SU-DHL-6 (cell line): ENCODE data around the gene BAHCC1.

Experiments
- H2AFZ ChIP-seq: fragments of 200-600 bp; sonication (generic); 2 replicates; pipeline ENCODE4 v1.6.1; 2014; ENCODE audit warnings: low read depth, mild to moderate bottlenecking, moderate library complexity, mixed read lengths, antibody characterized with exemption, low read length; ENCODE audit not compliant: severe bottlenecking
- H3F3A ChIP-seq: fragments of 200-600 bp; shearing (Covaris generic); 2 replicates; pipeline ENCODE4 v1.6.0; 2016; ENCODE audit warnings: antibody characterized with exemption, mild to moderate bottlenecking; ENCODE audit not compliant: insufficient read depth
- H3K27ac ChIP-seq: fragments of 200-600 bp; sonication (generic); 2 replicates; pipeline ENCODE4 v1.5.1; 2016; ENCODE audit warnings: low read depth, mild to moderate bottlenecking, low read length, moderate library complexity, mixed read lengths
- H3K27me3 ChIP-seq: fragments of 200-600 bp; sonication (generic), shearing (Covaris generic); 2 replicates; pipeline ENCODE4 v1.6.0; 2014; ENCODE audit warnings: mild to moderate bottlenecking, low read length
- H3K36me3 ChIP-seq: fragments of 200-600 bp; sonication (generic); 2 replicates; pipeline ENCODE4 v1.6.1; 2014; ENCODE audit warnings: mild to moderate bottlenecking, low read length, mixed read lengths
- H3K4me2 ChIP-seq: fragments of 300-600, 200-600 bp; shearing (Covaris generic), sonication (generic); 2 replicates; pipeline ENCODE4 v1.6.0; 2014; ENCODE audit warnings: low read length, low read depth, mild to moderate bottlenecking; ENCODE audit not compliant: poor library complexity, severe bottlenecking
- H3K4me3 ChIP-seq: fragments of 200-600 bp; sonication (generic); 2 replicates; pipeline ENCODE4 v1.5.1; 2014; ENCODE audit warnings: antibody characterized with exemption, low read length, mild to moderate bottlenecking, mixed read lengths; ENCODE audit not compliant: insufficient read depth, poor library complexity, severe bottlenecking
- H3K79me2 ChIP-seq: fragments of 200-600 bp; sonication (generic); 2 replicates; pipeline ENCODE4 v1.6.1; 2014; ENCODE audit warnings: mild to moderate bottlenecking, low read length, moderate library complexity; ENCODE audit not compliant: insufficient read depth
- H3K9ac ChIP-seq: fragments of 200-600 bp; sonication (generic); 2 replicates; pipeline ENCODE4 v1.7.0; 2014; ENCODE audit warnings: mild to moderate bottlenecking, low read length
- H3K9me2 ChIP-seq: fragments of 200-600 bp; sonication (generic); replicated peaks from 2 replicates; pipeline ENCODE4 v1.6.1; 2014; ENCODE audit warnings: low read length; ENCODE audit not compliant: insufficient read depth
- H3K9me3 ChIP-seq: fragments of 200-600 bp; sonication (generic); 2 replicates; pipeline ENCODE4 v1.6.1; 2014; ENCODE audit warnings: low read length, mixed read lengths; ENCODE audit not compliant: insufficient read depth
- H4K20me1 ChIP-seq: fragments of 200-600 bp; sonication (generic); 2 replicates; pipeline ENCODE4 v1.6.1; 2014; ENCODE audit warnings: low read depth, mild to moderate bottlenecking, antibody characterized with exemption, low read length, moderate library complexity, mixed read lengths
- EZH2phosphoT487 ChIP-seq: fragments of 200-600 bp; sonication (generic), shearing (Covaris generic); conservative IDR thresholded peaks from 2 replicates; pipeline ENCODE4 v1.6.1; 2018; ENCODE audit warnings: mild to moderate bottlenecking, antibody characterized with exemption, low read length, moderate library complexity, mixed read lengths
- TF ChIP-seq, protein P1 (sequence below): fragments of 200-600 bp; sonication (generic); IDR thresholded peaks from one replicate; pipeline ENCODE4 v1.5.1; 2017; ENCODE audit warnings: antibody characterized with exemption, mild to moderate bottlenecking, low read length, moderate library complexity; ENCODE audit not compliant: insufficient read depth, poor library complexity, severe bottlenecking

BAHCC1 gene

DNA sequence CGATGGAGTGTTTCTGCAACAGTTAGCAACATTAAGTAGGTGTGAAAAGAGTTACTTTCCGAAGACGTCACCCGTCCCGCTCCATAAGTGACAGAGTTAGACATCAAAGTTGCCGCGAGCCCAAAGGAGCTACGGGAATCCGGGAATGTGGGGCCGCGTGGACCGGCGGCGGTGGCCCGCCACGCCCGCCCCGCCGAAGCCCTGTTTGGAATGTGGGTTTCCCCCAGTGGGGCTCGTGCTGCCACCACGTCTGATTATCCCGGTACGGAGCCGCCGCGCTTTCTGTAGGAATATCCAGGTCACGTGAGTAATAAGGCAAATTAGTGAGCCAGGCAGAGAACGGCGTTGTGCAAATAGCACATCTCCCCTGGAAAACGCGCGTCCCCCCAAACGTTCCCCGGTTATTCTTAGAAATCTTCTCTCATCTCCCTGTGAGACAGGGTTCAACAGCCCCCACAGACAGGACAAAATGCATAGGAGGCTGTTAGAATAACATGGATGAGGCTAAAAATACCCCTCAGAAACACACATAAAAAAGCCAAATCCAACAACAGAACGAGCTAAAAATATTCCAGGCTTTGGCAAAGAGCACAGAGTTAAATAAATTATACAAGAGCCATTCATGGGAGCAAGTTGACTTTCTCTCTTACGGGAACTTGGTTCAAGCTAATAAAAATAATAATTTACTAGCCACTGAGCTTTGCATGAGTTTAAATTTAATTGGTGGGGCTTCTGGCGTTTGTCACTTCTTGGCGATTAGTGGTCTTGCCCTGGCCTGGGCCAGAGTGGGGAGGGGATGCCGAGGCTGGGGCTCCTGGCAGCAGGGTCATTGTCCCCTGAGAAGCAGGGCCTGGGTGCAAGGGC lies 8.6 kb downstream of the BAHCC1 start:
- TF ChIP-seq, protein P1, sequence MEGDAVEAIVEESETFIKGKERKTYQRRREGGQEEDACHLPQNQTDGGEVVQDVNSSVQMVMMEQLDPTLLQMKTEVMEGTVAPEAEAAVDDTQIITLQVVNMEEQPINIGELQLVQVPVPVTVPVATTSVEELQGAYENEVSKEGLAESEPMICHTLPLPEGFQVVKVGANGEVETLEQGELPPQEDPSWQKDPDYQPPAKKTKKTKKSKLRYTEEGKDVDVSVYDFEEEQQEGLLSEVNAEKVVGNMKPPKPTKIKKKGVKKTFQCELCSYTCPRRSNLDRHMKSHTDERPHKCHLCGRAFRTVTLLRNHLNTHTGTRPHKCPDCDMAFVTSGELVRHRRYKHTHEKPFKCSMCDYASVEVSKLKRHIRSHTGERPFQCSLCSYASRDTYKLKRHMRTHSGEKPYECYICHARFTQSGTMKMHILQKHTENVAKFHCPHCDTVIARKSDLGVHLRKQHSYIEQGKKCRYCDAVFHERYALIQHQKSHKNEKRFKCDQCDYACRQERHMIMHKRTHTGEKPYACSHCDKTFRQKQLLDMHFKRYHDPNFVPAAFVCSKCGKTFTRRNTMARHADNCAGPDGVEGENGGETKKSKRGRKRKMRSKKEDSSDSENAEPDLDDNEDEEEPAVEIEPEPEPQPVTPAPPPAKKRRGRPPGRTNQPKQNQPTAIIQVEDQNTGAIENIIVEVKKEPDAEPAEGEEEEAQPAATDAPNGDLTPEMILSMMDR = no peak
- no peak for TF ChIP-seq EZH2phosphoT487
- no peak overlapping the region for H3K9ac ChIP-seq
- H3K36me3 ChIP-seq = no peaks in the 10 kb centered on the region
- no peaks in the 10 kb centered on the region for H3K79me2 ChIP-seq
- H3K9me3 ChIP-seq = no peaks in the 10 kb centered on the region
- no peak overlapping the region for H2AFZ ChIP-seq
- no peaks in the 10 kb centered on the region for H3K9me2 ChIP-seq
- no peak overlapping the region for H3K27ac ChIP-seq
- no peaks in the 10 kb centered on the region for H3F3A ChIP-seq
- H4K20me1 ChIP-seq = no peaks in the 10 kb centered on the region
- H3K27me3 ChIP-seq = no peaks in the 10 kb centered on the region
- no peak overlapping the region for H3K4me2 ChIP-seq
- no peak overlapping the region for H3K4me3 ChIP-seq

DNA sequence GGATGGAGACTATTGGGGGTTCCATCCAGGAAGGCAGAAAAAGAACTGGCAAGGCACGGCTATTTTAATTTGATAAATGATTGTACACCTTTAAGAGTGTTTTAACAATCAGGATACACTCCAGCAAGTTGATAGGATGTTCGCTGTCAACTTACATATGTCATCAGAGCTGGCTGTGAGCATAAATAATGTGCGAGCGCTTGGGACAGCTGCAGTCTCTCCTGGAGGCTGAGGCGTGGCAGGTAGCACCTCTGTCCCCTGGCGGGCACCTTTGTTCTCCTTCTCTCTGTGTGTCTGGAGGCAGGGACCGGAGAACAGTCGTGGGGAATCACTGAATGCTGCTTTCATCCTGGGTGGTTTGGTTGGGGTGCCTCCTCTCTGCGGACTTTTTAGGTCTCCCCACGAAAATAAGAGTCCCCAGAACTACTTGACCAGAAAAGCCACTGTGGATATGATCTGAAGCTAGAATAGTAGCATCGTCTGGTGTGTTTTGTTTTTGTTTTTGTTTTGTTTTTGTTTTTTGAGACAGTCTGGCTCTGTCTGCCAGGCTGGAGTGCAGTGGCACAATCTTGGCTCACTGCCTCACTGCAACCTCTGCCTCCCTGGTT lies 9.4 kb downstream of the BAHCC1 start:
- no peaks in the 10 kb centered on the region for H3K9me2 ChIP-seq
- H3K27me3 ChIP-seq = no peaks in the 10 kb centered on the region
- no peaks in the 10 kb centered on the region for H3K79me2 ChIP-seq
- no peaks in the 10 kb centered on the region for H3F3A ChIP-seq
- no peak overlapping the region for H3K4me3 ChIP-seq
- H3K9me3 ChIP-seq = no peaks in the 10 kb centered on the region
- no peaks in the 10 kb centered on the region for H3K36me3 ChIP-seq
- no peak overlapping the region for H2AFZ ChIP-seq
- H3K27ac ChIP-seq = no peak overlapping the region
- H3K9ac ChIP-seq = no peak overlapping the region
- H4K20me1 ChIP-seq = no peaks in the 10 kb centered on the region
- H3K4me2 ChIP-seq = no peak overlapping the region
- TF ChIP-seq EZH2phosphoT487 = no peak
- TF ChIP-seq, protein P1 = no peak

DNA sequence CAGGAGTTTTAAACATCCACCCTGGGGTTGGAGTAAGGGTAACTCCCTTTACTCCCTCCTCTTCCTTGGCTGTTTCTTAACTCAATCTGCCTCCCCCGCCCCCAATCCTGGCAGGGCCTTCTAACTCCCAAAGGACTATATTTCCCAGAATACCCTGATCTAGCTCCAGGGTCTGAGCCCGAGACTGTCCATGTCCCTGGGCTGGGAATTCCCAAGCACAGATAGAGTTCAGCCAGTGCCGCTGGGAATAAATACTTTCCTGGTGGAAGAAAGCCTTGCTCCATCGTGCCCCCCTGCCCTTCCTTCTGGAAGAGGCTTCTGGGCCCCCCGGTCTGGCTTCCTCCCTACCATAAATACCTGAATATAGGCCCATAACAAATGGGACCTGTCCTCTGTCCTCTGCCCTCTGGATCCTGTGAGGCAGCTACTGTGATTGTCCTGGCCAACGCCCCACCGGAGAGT lies 10.2 kb downstream of the BAHCC1 start:
- no peaks in the 10 kb centered on the region for H3K36me3 ChIP-seq
- H3F3A ChIP-seq = no peaks in the 10 kb centered on the region
- no peak overlapping the region for H3K4me3 ChIP-seq
- no peak overlapping the region for H2AFZ ChIP-seq
- no peak overlapping the region for H3K4me2 ChIP-seq
- H4K20me1 ChIP-seq = no peaks in the 10 kb centered on the region
- no peak overlapping the region for H3K9ac ChIP-seq
- no peak overlapping the region for H3K27ac ChIP-seq
- no peaks in the 10 kb centered on the region for H3K9me2 ChIP-seq
- H3K27me3 ChIP-seq = no peaks in the 10 kb centered on the region
- H3K79me2 ChIP-seq = no peaks in the 10 kb centered on the region
- no peaks in the 10 kb centered on the region for H3K9me3 ChIP-seq
- no peak for TF ChIP-seq EZH2phosphoT487
- TF ChIP-seq, protein P1 = no peak
